ENCODE data around the gene CCDC24. TPM values are rescaled to one million over a fixed set of nuclear protein-coding genes. Genes with fewer than 3 reads are reported as not detected.
A peak's percentile ranks its signal among the peaks of the same experiment; 100 is the strongest.

CCDC24 gene
- total RNA-seq (2021), result 11.8 and 12.4 TPM in 2 replicates
- long read RNA-seq, partial matches to known transcripts, result 8 of 42 reads
- long read RNA-seq, other reads (novel, unspliced or antisense), result 34 of 42 reads

- H3K23ac ChIP-seq (ENCODE audit: insufficient read length, low read depth, low read length), result no peak within 1 kb of the TSS
- Mint-ChIP-seq H3K4me3 (peak within 1 kb of the TSS; percentile 81 to 93), H3K4me1 (peaks cover 16 to 23% of the 10 kb centered on the region in 2 experiments), H3K36me3 (ENCODE audit: insufficient read depth in 1 of 3, low read depth in 3 of 3) (peaks cover 5 to 9% (median 9%) of the 10 kb centered on the region in 3 experiments; a peak in 5 of 7 replicates), H3K27ac (peak within 1 kb of the TSS in 2 of 3 experiments; percentile 52 to 93; a peak in 3 of 7 replicates), H3K27me3 (ENCODE audit: low read depth) (peaks cover 6% of the 10 kb centered on the region), H3K9me3 (no peaks in the 10 kb centered on the region)
- no peak within 1 kb of the TSS for H2AFZ ChIP-seq (ENCODE audit: low read length)
- no CpG with 5 or more reads among the region's 66 CpGs for WGBS (ENCODE audit: extremely low coverage, insufficient read length, low lambda C conversion rate)
- no peaks in the 10 kb centered on the region for H3K27me3 ChIP-seq (ENCODE audit: insufficient read depth, low read length)
- no peaks in the 10 kb centered on the region for H3K79me1 ChIP-seq (ENCODE audit: insufficient read depth, low read depth, low read length, poor library complexity, severe bottlenecking)
- TF ChIP-seq CTCF (conservative IDR thresholded peaks at IDR 0.05), result peak; percentile 25; the same call in 2 of the 3 replicates
- no peak within 1 kb of the TSS for H4K5ac ChIP-seq (ENCODE audit: insufficient read length, low read depth, low read length)
- H2BK20ac ChIP-seq (ENCODE audit: low read depth, low read length, poor library complexity, severe bottlenecking), result no peak within 1 kb of the TSS
- H3K4me2 ChIP-seq (ENCODE audit: insufficient read depth, insufficient read length, low read length), result peak within 1 kb of the TSS; percentile 80
- H3K4ac ChIP-seq (ENCODE audit: low read depth, low read length), result no peak within 1 kb of the TSS
- H3K18ac ChIP-seq (ENCODE audit: insufficient read length, low read depth, low read length), result no peak within 1 kb of the TSS
- H3K23me2 ChIP-seq (ENCODE audit: insufficient read length, low read depth, low read length, poor library complexity, severe bottlenecking), result peaks cover 10% of the 10 kb centered on the region
- H3K27ac ChIP-seq (ENCODE audit: insufficient read length, low read depth, low read length), result no peak within 1 kb of the TSS
- no peak within 1 kb of the TSS for H2BK15ac ChIP-seq (ENCODE audit: low read depth, low read length)
- no peak within 1 kb of the TSS for H2BK12ac ChIP-seq (ENCODE audit: insufficient read length, low read depth, low read length)
- H4K91ac ChIP-seq (ENCODE audit: insufficient read length, low read depth, low read length), result no peak within 1 kb of the TSS
- H4K20me1 ChIP-seq (ENCODE audit: control insufficient read depth, insufficient read depth, insufficient read length), result no peaks in the 10 kb centered on the region
- H3K9ac ChIP-seq (ENCODE audit: extremely low read depth, insufficient read length, low read length), result peak within 1 kb of the TSS; percentile 34
- 0 out of 2 replicates have a peak within 1 kb of the TSS, but pooled peaks have one; percentile 18 for H3K14ac ChIP-seq (ENCODE audit: insufficient read depth, low read length)
- H3T11ph ChIP-seq (ENCODE audit: low read length), result no peak within 1 kb of the TSS
- no peak within 1 kb of the TSS for H3K56ac ChIP-seq (ENCODE audit: insufficient read length, low read depth, low read length)
- no peaks in the 10 kb centered on the region for H3K4me1 ChIP-seq (ENCODE audit: insufficient read depth, low read length)
- no peaks in the 10 kb centered on the region for H3K79me2 ChIP-seq (ENCODE audit: insufficient read depth, low read length)
- H2BK120ac ChIP-seq (ENCODE audit: low read depth, low read length, poor library complexity, severe bottlenecking), result no peak within 1 kb of the TSS
- no peak within 1 kb of the TSS for H4K8ac ChIP-seq (replicated peaks; ENCODE audit: insufficient read length, low read depth, low read length)
- DNase-seq, result peak; percentile 84
- H3K9me3 ChIP-seq (ENCODE audit: control insufficient read depth, low read depth, low read length), result no peaks in the 10 kb centered on the region
- H2BK5ac ChIP-seq (ENCODE audit: insufficient read length, low read length), result no peak within 1 kb of the TSS
- H2AK5ac ChIP-seq (ENCODE audit: insufficient read length, low read length), result no peak within 1 kb of the TSS
Measured at GRCh38 chr1:43991476-43992231, at the start of gene CCDC24. TSS of gene CCDC24 (plus strand) at chr1:43991599. CDS start at chr1:43991879, 280 bp downstream.

Data from H9 (cell line).